OCI-LY7 (cell line): ENCODE data around the gene CDKAL1.

Experiments
- EZH2phosphoT487 ChIP-seq: fragments of 200-600 bp; sonication (generic); IDR thresholded peaks from 2 replicates; pipeline ENCODE4 v1.6.1; 2018; ENCODE audit warnings: low read depth, borderline replicate concordance, mild to moderate bottlenecking, mixed run types, antibody characterized with exemption, low read length, moderate library complexity, mixed read lengths
- TF ChIP-seq, protein P1 (sequence below): fragments of 200-600 bp; sonication (generic); conservative IDR thresholded peaks from 2 replicates; pipeline ENCODE4 v1.5.1; 2014; ENCODE audit warnings: mild to moderate bottlenecking, antibody characterized with exemption, low read length, moderate library complexity, mixed read lengths

DNA sequence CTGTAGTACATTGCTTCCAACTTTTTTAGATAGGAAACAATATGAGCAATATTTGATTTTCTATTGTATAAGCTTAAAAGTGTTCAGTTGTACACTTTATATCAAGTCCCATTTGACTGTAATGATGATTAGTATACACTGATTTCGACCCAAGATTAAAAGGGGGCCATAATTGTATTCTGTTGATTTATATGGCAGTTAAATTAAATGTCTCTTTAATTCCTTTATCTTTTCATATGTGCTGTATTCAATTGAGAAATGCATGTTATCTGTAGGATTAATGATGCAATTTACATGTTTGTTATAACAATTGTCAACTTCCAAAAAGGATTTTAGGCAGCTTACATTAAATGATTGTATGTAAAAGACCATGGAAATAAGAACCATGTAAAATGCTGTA lies 317.5 kb downstream of the CDKAL1 start:
- TF ChIP-seq, protein P1, sequence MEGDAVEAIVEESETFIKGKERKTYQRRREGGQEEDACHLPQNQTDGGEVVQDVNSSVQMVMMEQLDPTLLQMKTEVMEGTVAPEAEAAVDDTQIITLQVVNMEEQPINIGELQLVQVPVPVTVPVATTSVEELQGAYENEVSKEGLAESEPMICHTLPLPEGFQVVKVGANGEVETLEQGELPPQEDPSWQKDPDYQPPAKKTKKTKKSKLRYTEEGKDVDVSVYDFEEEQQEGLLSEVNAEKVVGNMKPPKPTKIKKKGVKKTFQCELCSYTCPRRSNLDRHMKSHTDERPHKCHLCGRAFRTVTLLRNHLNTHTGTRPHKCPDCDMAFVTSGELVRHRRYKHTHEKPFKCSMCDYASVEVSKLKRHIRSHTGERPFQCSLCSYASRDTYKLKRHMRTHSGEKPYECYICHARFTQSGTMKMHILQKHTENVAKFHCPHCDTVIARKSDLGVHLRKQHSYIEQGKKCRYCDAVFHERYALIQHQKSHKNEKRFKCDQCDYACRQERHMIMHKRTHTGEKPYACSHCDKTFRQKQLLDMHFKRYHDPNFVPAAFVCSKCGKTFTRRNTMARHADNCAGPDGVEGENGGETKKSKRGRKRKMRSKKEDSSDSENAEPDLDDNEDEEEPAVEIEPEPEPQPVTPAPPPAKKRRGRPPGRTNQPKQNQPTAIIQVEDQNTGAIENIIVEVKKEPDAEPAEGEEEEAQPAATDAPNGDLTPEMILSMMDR: no peak
- TF ChIP-seq EZH2phosphoT487: no peak
